ENCODE measurements around the gene MPHOSPH9. TPM values are rescaled to one million over a fixed set of nuclear protein-coding genes. Genes with fewer than 3 reads are reported as not detected.

MPHOSPH9 gene
- total RNA-seq, 4 donors from 2014 or later: 24.1 to 35.2 (median 29.6) TPM

DNA sequence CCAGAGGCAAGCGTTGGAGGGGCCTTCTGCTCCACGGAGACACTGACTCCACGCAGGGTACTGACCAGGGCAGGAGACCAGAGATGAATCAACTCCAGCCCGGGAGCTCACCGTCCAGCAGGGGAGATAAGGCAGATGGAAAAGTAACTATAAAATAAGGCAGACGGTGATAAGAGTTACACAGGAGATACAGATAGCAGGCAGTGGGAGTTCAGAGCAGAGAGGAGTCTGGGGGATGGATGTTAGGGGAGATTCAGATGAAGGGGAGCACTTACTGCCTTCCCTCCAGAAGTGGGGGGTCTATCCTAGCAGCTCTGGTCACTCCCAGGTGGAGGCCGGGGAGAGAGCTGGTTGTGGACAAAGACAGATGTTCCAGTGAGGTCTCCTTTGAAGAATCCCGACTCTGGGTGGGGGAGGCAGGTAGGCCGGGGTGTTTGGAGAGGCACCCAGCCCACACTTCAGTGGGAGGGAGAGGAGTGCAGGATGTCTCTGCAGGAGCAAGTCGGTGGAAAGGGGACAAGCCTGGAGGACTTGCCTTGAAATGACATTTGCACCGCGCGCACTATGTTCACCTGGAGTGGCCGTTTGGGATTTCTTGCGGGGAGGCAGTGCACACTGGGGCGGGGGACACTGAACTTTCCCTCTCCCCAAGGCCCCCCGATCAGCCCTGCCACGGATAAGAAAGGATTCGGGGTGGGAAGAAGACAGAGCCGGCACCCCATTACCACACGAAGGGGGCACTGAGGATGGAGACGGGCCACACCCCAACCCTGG lies 83.3 kb downstream of the MPHOSPH9 start:
- peak overlapping the region; percentile 63 to 87 (median 74) for H3K4me3 ChIP-seq
- H3K4me1 ChIP-seq: peaks cover 0 to 33% (median 17%) of the 10 kb centered on the region in 4 donors
- H3K36me3 ChIP-seq: no peaks in the 10 kb centered on the region
- TF ChIP-seq, protein P1, sequence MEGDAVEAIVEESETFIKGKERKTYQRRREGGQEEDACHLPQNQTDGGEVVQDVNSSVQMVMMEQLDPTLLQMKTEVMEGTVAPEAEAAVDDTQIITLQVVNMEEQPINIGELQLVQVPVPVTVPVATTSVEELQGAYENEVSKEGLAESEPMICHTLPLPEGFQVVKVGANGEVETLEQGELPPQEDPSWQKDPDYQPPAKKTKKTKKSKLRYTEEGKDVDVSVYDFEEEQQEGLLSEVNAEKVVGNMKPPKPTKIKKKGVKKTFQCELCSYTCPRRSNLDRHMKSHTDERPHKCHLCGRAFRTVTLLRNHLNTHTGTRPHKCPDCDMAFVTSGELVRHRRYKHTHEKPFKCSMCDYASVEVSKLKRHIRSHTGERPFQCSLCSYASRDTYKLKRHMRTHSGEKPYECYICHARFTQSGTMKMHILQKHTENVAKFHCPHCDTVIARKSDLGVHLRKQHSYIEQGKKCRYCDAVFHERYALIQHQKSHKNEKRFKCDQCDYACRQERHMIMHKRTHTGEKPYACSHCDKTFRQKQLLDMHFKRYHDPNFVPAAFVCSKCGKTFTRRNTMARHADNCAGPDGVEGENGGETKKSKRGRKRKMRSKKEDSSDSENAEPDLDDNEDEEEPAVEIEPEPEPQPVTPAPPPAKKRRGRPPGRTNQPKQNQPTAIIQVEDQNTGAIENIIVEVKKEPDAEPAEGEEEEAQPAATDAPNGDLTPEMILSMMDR (IDR thresholded peaks at IDR 0.05): no peak
- TF ChIP-seq POLR2A (IDR thresholded peaks at IDR 0.05): no peak
- TF ChIP-seq EP300 (IDR thresholded peaks at IDR 0.05): no peak
- H3K27ac ChIP-seq: peak overlapping the region; percentile 66 to 88 (median 80)
- H3K9me3 ChIP-seq: no peaks in the 10 kb centered on the region
- 42 to 48% methylated on average over 22 of the region's 22 CpGs for WGBS, 2 donors
- DNase-seq (ENCODE audit: low spot score in 2 of 2): no peak
- no peaks in the 10 kb centered on the region for H3K27me3 ChIP-seq

DNA sequence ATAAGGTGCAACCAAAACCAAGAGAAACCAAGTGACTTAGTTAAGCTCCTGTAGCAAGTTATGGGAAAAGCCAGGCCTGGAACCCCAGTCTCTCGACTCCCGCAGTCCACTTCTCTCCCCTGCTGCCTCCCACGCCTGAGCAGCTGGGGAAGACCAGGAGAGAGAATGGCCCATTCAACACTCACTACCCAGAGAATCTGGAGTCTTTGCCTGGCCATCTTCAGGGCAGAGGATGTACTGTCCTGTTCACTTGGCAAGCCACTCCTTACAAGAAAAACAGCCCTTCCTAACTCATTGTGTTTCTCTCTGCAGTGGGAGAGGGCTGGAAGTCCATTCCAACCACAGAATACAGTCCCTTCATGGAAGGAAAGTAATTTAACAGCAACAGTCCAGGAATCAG lies 83.9 kb downstream of the MPHOSPH9 start:
- H3K4me1 ChIP-seq: peaks cover 0 to 35% (median 17%) of the 10 kb centered on the region in 4 donors

DNA sequence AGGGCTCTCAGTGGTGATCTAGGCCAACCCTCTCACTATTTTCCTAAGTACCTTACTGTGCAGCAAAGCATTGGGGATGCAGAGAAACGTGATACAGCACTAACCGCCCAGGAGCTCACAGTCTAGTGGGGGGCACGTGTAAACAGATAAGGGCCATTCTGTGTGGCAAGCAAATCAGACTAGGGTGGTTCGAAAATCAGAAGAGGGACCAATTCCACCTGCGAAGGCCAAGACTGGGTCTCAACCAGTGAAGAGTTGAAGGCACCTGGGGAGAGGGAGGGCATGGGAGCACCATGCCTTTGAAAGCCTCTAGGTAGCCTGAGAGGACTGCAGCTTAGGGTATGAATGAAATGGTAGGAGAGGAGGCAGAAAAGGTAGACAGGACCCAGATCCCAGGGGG lies 84.3 kb downstream of the MPHOSPH9 start:
- Histone ChIP-seq H3K4me1 (peaks cover 0 to 39% (median 18%) of the 10 kb centered on the region in 4 donors), H3K27ac (peak overlapping the region in 2 of 4 donors; percentile 79 to 88), H3K9me3 (no peaks in the 10 kb centered on the region), H3K36me3 (no peaks in the 10 kb centered on the region), H3K4me3 (no peak overlapping the region), H3K27me3 (no peaks in the 10 kb centered on the region)
- WGBS, 2 donors: 76 to 78% methylated on average over 5 of the region's 5 CpGs
- TF ChIP-seq, protein P1 (IDR thresholded peaks at IDR 0.05): no peak
- TF ChIP-seq EP300 (IDR thresholded peaks at IDR 0.05) (no peak), POLR2A (IDR thresholded peaks at IDR 0.05) (no peak)
- no peak for DNase-seq (ENCODE audit: low spot score in 2 of 2)

More for the DNA sequence above, 83.9 kb downstream of the MPHOSPH9 start:
- Histone ChIP-seq H3K4me3 (peak overlapping the region in 1 of 4 donors; percentile 87), H3K27ac (peak overlapping the region in 3 of 4 donors; percentile 79 to 88 (median 80)), H3K36me3 (no peaks in the 10 kb centered on the region), H3K27me3 (no peaks in the 10 kb centered on the region), H3K9me3 (no peaks in the 10 kb centered on the region)
- WGBS, 2 donors: 50 to 83% methylated on average over 3 of the region's 3 CpGs
- TF ChIP-seq, protein P1 (IDR thresholded peaks at IDR 0.05): peak in 1 of 5 experiments; percentile 13
- no peak for TF ChIP-seq EP300 (IDR thresholded peaks at IDR 0.05)
- TF ChIP-seq POLR2A (IDR thresholded peaks at IDR 0.05): no peak
- no peak for DNase-seq (ENCODE audit: low spot score in 2 of 2)

DNA sequence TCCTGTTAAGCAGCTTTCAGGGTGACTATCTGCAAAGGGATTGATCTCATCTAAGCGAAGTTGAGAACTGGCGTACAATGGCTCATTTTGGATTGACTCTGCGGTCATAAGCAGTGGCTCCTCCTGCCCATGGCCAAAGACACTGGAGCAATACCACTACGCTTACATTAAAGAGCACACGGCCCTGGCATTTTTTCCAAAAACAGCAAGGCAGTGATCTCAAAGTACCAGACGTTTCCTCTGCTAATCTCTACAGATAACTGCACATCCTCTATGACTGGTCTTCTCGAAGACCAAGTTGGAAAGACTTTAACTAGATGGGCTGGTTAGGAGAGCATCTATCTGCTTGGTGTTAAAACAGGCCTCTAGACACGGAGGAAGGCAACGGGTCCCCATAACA lies 84.7 kb downstream of the MPHOSPH9 start:
- 77 to 80% methylated on average over 9 of the region's 9 CpGs for WGBS, 2 donors
- Histone ChIP-seq H3K27me3 (no peaks in the 10 kb centered on the region), H3K9me3 (no peaks in the 10 kb centered on the region), H3K27ac (no peak overlapping the region), H3K4me3 (no peak overlapping the region), H3K36me3 (no peaks in the 10 kb centered on the region), H3K4me1 (peaks cover 0 to 44% (median 21%) of the 10 kb centered on the region in 4 donors)
- TF ChIP-seq EP300 (IDR thresholded peaks at IDR 0.05): no peak
- TF ChIP-seq POLR2A (IDR thresholded peaks at IDR 0.05): no peak
- TF ChIP-seq, protein P1 (IDR thresholded peaks at IDR 0.05): no peak
- DNase-seq (ENCODE audit: low spot score in 2 of 2): no peak

DNA sequence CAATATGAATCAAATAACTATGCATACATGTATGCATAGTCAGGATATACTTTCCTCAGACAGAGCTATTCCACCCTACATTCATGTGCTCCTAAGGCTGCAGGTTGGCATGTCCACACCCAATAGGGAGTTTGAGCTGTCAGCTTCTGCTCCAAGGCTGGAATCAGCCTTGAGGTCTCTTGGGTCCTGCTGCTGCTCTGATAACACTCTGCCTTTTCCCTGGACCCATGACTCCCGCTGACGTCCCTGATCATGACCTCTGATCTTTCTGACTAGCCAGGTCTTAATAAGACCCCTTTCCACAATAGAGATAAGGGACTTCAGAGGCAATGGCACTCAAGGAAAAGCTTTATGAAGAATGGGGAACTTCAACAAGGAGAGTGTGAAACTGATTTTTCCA lies 87.7 kb downstream of the MPHOSPH9 start:
- H3K27ac ChIP-seq: no peak overlapping the region
- DNase-seq (ENCODE audit: low spot score in 2 of 2): no peak
- WGBS, 2 donors: 73 to 74% methylated on average over 2 of the region's 2 CpGs
- H3K4me3 ChIP-seq: no peak overlapping the region
- H3K4me1 ChIP-seq: peaks cover 0 to 61% (median 42%) of the 10 kb centered on the region in 4 donors
- no peaks in the 10 kb centered on the region for H3K36me3 ChIP-seq
- H3K27me3 ChIP-seq: no peaks in the 10 kb centered on the region
- H3K9me3 ChIP-seq: no peaks in the 10 kb centered on the region
- TF ChIP-seq, protein P1 (IDR thresholded peaks at IDR 0.05): no peak
- TF ChIP-seq EP300 (IDR thresholded peaks at IDR 0.05): no peak
- no peak for TF ChIP-seq POLR2A (IDR thresholded peaks at IDR 0.05)
